Ishikawa (cell line): Measurements from ENCODE around the gene TBC1D4.

ENCODE experiments used
- CREB1 ChIP-seq: IDR thresholded peaks from 2 replicates; pipeline ENCODE4 v1.6.1; 2012; ENCODE audit warnings: low read depth
- EP300 ChIP-seq: IDR thresholded peaks from 2 replicates; pipeline ENCODE4 v1.6.1; 2012; ENCODE audit warnings: borderline replicate concordance
- NFIC ChIP-seq: IDR thresholded peaks from 2 replicates; pipeline ENCODE4 v1.6.1; 2012
- RAD21 ChIP-seq: IDR thresholded peaks from 2 replicates; pipeline ENCODE4 v1.6.1; 2012; ENCODE audit warnings: low read depth
- REST ChIP-seq: IDR thresholded peaks from 2 replicates; pipeline ENCODE4 v1.6.1; 2012; ENCODE audit warnings: low read depth, mild to moderate bottlenecking
- TAF1 ChIP-seq: IDR thresholded peaks from 2 replicates; pipeline ENCODE4 v1.6.1; 2012; ENCODE audit warnings: low read depth, mild to moderate bottlenecking
- TCF12 ChIP-seq: IDR thresholded peaks from 2 replicates; pipeline ENCODE4 v1.6.1; 2012; ENCODE audit warnings: low read depth
- YY1 ChIP-seq: IDR thresholded peaks from 2 replicates; pipeline ENCODE4 v1.6.1; 2012; ENCODE audit warnings: low read depth
- ZBTB7A ChIP-seq: IDR thresholded peaks from 2 replicates; pipeline ENCODE4 v1.6.1; 2012; ENCODE audit warnings: low read depth
- TF ChIP-seq, protein P1 (sequence below): IDR thresholded peaks from 2 replicates; pipeline ENCODE4 v1.6.1; 2012
- TF ChIP-seq, protein P2 (sequence below): IDR thresholded peaks from 2 replicates; pipeline ENCODE4 v1.6.1; 2012

DNA sequence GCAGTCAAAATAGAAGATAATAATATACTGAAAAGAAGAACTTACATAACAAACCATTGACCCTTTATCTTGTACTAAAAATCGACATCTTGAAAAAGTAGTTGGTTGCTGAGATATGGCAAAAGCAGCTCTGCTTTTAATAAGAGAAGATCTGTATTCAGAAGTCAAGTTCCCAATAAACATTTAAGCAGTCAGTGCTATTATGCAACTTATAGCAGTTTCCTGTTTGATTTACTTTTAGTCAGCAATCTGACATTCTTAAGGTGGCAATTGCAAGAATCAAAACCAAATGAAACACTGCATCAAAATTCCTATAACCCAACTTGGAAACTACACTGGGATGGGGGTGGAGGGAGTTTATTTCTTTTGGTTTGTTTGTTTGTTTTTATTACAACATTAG, 165.5 kb downstream of the TBC1D4 start:
- TF ChIP-seq REST: no peak
- no peak for TF ChIP-seq EP300
- TF ChIP-seq, protein P1, sequence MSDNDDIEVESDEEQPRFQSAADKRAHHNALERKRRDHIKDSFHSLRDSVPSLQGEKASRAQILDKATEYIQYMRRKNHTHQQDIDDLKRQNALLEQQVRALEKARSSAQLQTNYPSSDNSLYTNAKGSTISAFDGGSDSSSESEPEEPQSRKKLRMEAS: no peak
- no peak for TF ChIP-seq ZBTB7A
- TF ChIP-seq YY1: no peak
- TF ChIP-seq, protein P2, sequence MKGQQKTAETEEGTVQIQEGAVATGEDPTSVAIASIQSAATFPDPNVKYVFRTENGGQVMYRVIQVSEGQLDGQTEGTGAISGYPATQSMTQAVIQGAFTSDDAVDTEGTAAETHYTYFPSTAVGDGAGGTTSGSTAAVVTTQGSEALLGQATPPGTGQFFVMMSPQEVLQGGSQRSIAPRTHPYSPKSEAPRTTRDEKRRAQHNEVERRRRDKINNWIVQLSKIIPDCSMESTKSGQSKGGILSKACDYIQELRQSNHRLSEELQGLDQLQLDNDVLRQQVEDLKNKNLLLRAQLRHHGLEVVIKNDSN: no peak
- TF ChIP-seq RAD21: no peak
- no peak for TF ChIP-seq TAF1
- no peak for TF ChIP-seq CREB1
- no peak for TF ChIP-seq TCF12
- no peak for TF ChIP-seq NFIC
